Activated T-helper 2 cell treated with anti-CD3 and anti-CD28 coated beads, Interferon-gamma antibody, Interleukin-2, Interleukin-4, amounts not matched to agents 10 μg/mL and 5 μg/mL and 100 μg/mL, durations not matched to agents 14 hours and 24 hours and 36 hours (primary cell): ENCODE measurements around the gene ZSCAN29. TPM values are rescaled to one million over a fixed set of nuclear protein-coding genes. Genes with fewer than 3 reads are reported as not detected.
A peak's percentile ranks its signal among the peaks of the same experiment; 100 is the strongest.
"Not testable (repeated sequence)": the region's sequence is repeated elsewhere in the genome, so short reads cannot be mapped to it uniquely, and the experiment has no call there.

Experiments
- DNase-seq: peaks from one replicate; pipeline ENCODE4 v3.0.0; 2021; ENCODE audit warnings: low spot score
- H3K27ac Mint-ChIP-seq: one replicate; pipeline ENCODE4 v1.8.0; 2021; ENCODE audit warnings: mixed read lengths
- H3K27me3 Mint-ChIP-seq: one replicate; pipeline ENCODE4 v1.8.0; 2021; ENCODE audit warnings: low read depth, mixed read lengths
- H3K36me3 Mint-ChIP-seq: one replicate; pipeline ENCODE4 v1.8.0; 2021; ENCODE audit warnings: low read depth, mixed read lengths
- H3K4me1 Mint-ChIP-seq: one replicate; pipeline ENCODE4 v1.8.0; 2021; ENCODE audit warnings: low read depth, mixed read lengths
- H3K4me3 Mint-ChIP-seq: one replicate; pipeline ENCODE4 v1.8.0; 2021; ENCODE audit warnings: low read depth, mild to moderate bottlenecking, moderate library complexity, mixed read lengths
- H3K9me3 Mint-ChIP-seq: one replicate; pipeline ENCODE4 v1.8.0; 2021; ENCODE audit warnings: mixed read lengths
- intact Hi-C: fragments of 100-400 bp; cut with micrococcal nuclease; formaldehyde crosslinking; loops from one replicate; pipeline ENCODE4 v1.15.1; 2023
- total RNA-seq: library from RNA; stranded (reverse); gene quantifications from 2 replicates; pipeline ENCODE4 v1.2.3, GENCODE V29; 2022

The ZSCAN29 gene
- total RNA-seq = 31.4 and 33.1 TPM in 2 replicates

- intact Hi-C loops = no loop called here
- peaks cover 56% of the 10 kb centered on the region for H3K36me3 Mint-ChIP-seq
- DNase-seq = peak; percentile 78
- peak within 1 kb of the TSS; percentile 88 for H3K4me3 Mint-ChIP-seq
- H3K4me1 Mint-ChIP-seq = peaks cover 44% of the 10 kb centered on the region
- peaks cover 22% of the 10 kb centered on the region for H3K9me3 Mint-ChIP-seq
- peak within 1 kb of the TSS; percentile 78 for H3K27ac Mint-ChIP-seq
- no peaks in the 10 kb centered on the region for H3K27me3 Mint-ChIP-seq
Measured at GRCh38 chr15:43370975-43371974, at the start of gene ZSCAN29, which contains the start of gene TUBGCP4. ZSCAN29 (minus strand) TSS chr15:43371043; CDS start chr15:43369913, 1,130 bp downstream. TUBGCP4 (plus strand) TSS chr15:43371101; CDS start chr15:43371355, 254 bp downstream.

DNA sequence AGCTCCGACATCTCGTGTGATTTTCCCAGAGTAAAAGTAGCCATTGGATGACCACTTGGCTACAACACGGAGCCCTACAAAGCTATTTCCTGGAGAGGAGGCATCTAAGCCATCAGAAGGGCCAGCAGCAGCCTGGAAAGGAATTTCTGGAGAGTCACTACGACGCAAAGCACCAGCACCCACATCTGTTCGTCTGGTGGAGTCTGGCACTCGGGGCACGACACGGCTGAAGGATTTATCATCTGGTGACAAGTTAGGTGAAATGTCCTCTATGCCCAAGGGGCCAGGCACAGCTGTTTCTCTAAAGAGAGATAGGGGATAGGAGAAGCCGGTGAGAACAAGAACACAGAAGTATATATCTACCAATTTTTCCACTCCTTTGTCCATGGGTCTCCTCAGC lies 49.6 kb upstream of the ZSCAN29 start:
- DNase-seq = no peak
- Mint-ChIP-seq H3K4me1 (peaks cover 6% of the 10 kb centered on the region), H3K36me3 (peaks cover 30% of the 10 kb centered on the region), H3K9me3 (no peaks in the 10 kb centered on the region), H3K27ac (no peak overlapping the region), H3K27me3 (no peaks in the 10 kb centered on the region), H3K4me3 (no peak overlapping the region)
- intact Hi-C loops = no loop called here

DNA sequence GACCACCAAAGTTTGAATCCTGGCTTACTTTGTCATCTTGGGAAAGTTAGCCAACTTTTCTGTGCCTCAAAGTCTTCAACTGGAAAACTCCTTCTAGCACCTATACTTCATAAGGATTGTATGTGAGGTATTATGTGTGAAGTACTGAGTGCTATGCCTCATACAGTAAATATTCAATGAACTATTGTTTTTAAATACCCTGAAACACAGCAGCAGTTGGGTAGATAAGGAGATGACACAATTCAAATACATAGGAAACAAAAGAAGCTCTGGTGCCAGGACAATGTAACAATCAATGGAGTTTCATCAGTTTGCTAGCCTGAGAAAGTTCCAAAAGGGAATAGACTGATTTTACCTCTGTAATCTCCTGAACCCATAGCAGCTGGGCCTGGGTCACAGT lies 43.4 kb upstream of the ZSCAN29 start:
- no peak overlapping the region for H3K4me3 Mint-ChIP-seq
- H3K27me3 Mint-ChIP-seq = no peaks in the 10 kb centered on the region
- H3K4me1 Mint-ChIP-seq = no peaks in the 10 kb centered on the region
- H3K27ac Mint-ChIP-seq = no peak overlapping the region
- no peaks in the 10 kb centered on the region for H3K9me3 Mint-ChIP-seq
- peaks cover 60% of the 10 kb centered on the region for H3K36me3 Mint-ChIP-seq
- no peak for DNase-seq
- intact Hi-C loops = no loop called here

- intact Hi-C loops = no loop called here
- peaks cover 67% of the 10 kb centered on the region for H3K36me3 Mint-ChIP-seq
- DNase-seq = no peak
- no peak overlapping the region for H3K4me3 Mint-ChIP-seq
- H3K27me3 Mint-ChIP-seq = no peaks in the 10 kb centered on the region
- no peaks in the 10 kb centered on the region for H3K9me3 Mint-ChIP-seq
- H3K27ac Mint-ChIP-seq = no peak overlapping the region
- no peaks in the 10 kb centered on the region for H3K4me1 Mint-ChIP-seq
Measured at GRCh38 chr15:43412096-43412495, 41.3 kb upstream of the ZSCAN29 start.

DNA sequence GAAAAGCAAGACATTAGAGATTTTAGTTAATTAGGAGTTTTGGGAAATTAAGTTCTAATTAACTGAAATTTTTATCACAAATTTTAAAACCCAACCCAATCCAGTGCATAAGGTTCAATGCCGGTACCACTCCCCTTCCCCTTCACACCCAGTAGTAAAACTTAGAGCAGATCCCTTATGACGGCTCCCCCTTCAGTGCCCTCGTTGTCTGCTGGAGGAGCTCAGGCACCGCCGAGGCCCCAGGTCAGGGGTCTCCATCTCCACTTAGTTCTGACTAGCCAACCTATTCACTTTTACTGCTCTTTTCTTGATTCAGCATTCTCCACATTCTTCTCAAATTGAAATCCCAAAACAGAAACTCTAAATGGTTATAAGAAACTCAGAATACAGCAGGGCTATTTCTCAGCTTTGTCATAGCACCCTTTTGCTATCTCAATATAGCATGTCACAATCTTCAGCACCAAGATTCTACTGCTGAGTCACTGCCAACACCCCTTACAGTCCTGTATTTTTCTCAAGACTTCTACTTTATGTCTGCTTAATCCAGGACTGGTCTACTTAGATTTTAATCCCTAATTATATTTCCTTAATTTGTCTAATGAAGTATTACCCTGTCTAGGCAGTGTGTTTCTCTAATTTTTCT lies 39.9 kb upstream of the ZSCAN29 start:
- Mint-ChIP-seq H3K27me3 (no peaks in the 10 kb centered on the region), H3K27ac (no peak overlapping the region), H3K9me3 (no peaks in the 10 kb centered on the region), H3K4me3 (no peak overlapping the region), H3K4me1 (no peaks in the 10 kb centered on the region), H3K36me3 (peaks cover 74% of the 10 kb centered on the region)
- no peak for DNase-seq
- intact Hi-C loops = no loop called here

DNA sequence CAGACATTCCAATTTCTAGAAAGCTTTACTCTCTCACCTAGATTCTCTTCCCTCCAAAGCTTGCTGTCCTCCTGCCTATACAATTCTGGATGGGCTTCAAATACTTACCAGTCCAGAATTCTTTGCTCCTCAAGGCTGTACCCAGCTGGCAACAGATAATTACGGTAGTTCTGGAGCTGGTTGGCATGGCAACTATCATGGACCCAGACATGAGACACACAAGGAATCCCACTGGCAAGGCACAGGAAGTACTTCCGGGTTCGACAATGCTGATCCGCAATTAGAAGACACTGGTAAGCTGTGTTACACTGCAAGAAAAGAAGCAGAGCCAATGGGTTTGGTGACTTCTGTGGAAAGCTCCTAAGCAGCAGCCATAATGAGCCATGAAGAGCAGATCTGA lies 37.9 kb upstream of the ZSCAN29 start:
- H3K27ac Mint-ChIP-seq = no peak overlapping the region
- intact Hi-C loops = no loop called here

DNA sequence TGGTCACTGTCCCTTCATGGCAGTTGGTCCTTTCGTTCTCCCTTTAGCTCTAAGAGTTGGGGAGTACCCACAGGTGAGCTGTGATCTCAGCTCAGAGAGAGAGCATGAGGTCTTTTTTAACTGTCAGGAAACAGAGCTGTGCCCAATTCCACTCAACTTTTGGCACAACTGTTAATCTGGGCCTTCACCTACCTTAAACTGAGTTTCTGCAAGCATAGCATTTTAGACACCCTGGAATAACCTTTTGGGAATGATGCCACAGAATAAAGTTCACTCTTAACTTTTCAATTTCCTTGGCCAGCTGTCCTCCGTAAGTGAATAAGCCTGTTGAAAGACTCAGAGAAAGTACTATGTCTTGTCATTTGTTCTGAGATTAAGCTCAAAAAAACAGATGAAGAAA lies 36.0 kb upstream of the ZSCAN29 start:
- Mint-ChIP-seq H3K4me3 (no peak overlapping the region), H3K36me3 (peaks cover 81% of the 10 kb centered on the region), H3K4me1 (peaks cover 12% of the 10 kb centered on the region), H3K9me3 (no peaks in the 10 kb centered on the region), H3K27me3 (no peaks in the 10 kb centered on the region), H3K27ac (no peak overlapping the region)
- intact Hi-C loops = no loop called here
- no peak for DNase-seq

More for the DNA sequence above, 37.9 kb upstream of the ZSCAN29 start:
- Mint-ChIP-seq H3K9me3 (no peaks in the 10 kb centered on the region), H3K36me3 (peaks cover 81% of the 10 kb centered on the region), H3K4me1 (peaks cover 5% of the 10 kb centered on the region), H3K4me3 (no peak overlapping the region), H3K27me3 (no peaks in the 10 kb centered on the region)
- DNase-seq = no peak

GRCh38 chr15:43406189-43406588 lies 35.3 kb upstream of the ZSCAN29 start:
- Mint-ChIP-seq H3K27ac (no peak overlapping the region), H3K9me3 (no peaks in the 10 kb centered on the region), H3K4me3 (no peak overlapping the region), H3K36me3 (peaks cover 84% of the 10 kb centered on the region), H3K4me1 (peaks cover 12% of the 10 kb centered on the region), H3K27me3 (no peaks in the 10 kb centered on the region)
- no peak for DNase-seq
- intact Hi-C loops = no loop called here

- H3K27ac Mint-ChIP-seq = no peak overlapping the region
- H3K27me3 Mint-ChIP-seq = no peaks in the 10 kb centered on the region
- intact Hi-C loops = no loop called here
- H3K36me3 Mint-ChIP-seq = peaks cover 84% of the 10 kb centered on the region
- DNase-seq = no peak
- no peak overlapping the region for H3K4me3 Mint-ChIP-seq
- no peaks in the 10 kb centered on the region for H3K9me3 Mint-ChIP-seq
- peaks cover 12% of the 10 kb centered on the region for H3K4me1 Mint-ChIP-seq
Measured at GRCh38 chr15:43404130-43404529, 33.3 kb upstream of the ZSCAN29 start.

GRCh38 chr15:43403616-43404015 lies 32.8 kb upstream of the ZSCAN29 start:
- peaks cover 84% of the 10 kb centered on the region for H3K36me3 Mint-ChIP-seq
- intact Hi-C loops = no loop called here
- H3K9me3 Mint-ChIP-seq = no peaks in the 10 kb centered on the region
- no peak for DNase-seq
- H3K4me3 Mint-ChIP-seq = no peak overlapping the region
- no peak overlapping the region for H3K27ac Mint-ChIP-seq
- H3K27me3 Mint-ChIP-seq = no peaks in the 10 kb centered on the region
- peaks cover 12% of the 10 kb centered on the region for H3K4me1 Mint-ChIP-seq

DNA sequence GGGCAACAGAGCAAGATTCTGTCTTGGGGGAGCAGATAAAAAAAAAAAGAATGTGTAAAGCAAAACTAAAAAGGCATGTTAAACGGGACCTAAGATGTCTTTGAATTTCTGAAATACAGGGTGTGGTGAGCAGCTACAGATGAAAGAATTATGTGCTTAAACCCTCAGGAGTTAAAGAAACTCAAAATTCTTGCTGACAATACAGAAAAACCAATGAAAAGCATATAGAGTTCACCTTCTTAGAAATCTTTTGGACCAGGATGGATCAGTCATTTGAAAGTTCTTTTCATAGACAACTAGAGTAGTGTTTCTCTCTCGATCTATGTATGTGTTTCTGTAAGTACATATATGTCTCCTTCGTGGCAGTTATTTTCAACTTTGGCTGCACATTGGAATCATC lies 31.4 kb upstream of the ZSCAN29 start:
- H3K36me3 Mint-ChIP-seq = peaks cover 84% of the 10 kb centered on the region
- DNase-seq = no peak
- H3K27ac Mint-ChIP-seq = no peak overlapping the region
- H3K4me3 Mint-ChIP-seq = no peak overlapping the region
- H3K4me1 Mint-ChIP-seq = peaks cover 12% of the 10 kb centered on the region
- H3K27me3 Mint-ChIP-seq = no peaks in the 10 kb centered on the region
- H3K9me3 Mint-ChIP-seq = no peaks in the 10 kb centered on the region
- intact Hi-C loops = no loop called here

DNA sequence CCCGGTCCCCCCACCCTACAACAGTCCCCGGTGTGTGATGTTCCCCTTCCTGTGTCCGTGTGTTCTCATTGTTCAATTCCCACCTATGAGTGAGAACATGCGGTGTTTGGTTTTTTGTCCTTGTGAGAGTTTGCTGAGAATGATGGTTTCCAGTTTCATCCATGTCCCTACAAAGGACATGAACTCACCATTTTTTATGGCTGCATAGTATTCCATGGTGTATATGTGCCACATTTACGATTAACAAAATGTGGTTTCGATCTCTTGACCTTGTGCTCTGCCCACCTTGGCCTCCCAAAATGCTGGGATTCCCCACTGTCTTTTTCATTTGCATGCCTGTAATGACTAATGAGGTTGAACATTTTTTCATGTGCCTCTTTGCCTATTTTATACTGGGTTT lies 22.7 kb upstream of the ZSCAN29 start:
- intact Hi-C loops, H3K4me1 Mint-ChIP-seq, H3K27ac Mint-ChIP-seq, H3K27me3 Mint-ChIP-seq, DNase-seq, H3K9me3 Mint-ChIP-seq, H3K4me3 Mint-ChIP-seq: not testable (repeated sequence)
- peaks cover 60% of the 10 kb centered on the region for H3K36me3 Mint-ChIP-seq

DNA sequence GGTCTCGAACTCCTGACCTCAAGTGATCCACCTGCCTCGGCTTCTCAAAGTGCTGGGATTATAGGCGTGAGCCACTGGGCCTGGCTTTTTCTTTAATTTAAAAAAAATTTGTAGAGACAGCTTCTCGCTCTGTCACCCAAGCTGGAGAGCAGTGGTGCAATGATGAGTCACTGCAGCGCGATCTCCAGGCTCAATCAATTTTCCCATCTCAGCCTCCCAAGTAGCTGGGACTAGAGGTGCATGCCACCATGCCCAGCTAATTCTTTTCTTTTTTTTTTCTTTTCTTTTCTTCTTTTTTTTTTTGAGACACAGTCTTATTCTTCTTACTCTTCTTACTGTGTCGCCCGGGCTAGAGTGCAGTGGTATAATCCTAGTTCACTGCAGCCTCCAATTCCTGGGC lies 19.9 kb upstream of the ZSCAN29 start:
- Mint-ChIP-seq H3K4me1 (peaks cover 3% of the 10 kb centered on the region), H3K4me3 (no peak overlapping the region), H3K27ac (no peak overlapping the region), H3K36me3 (peaks cover 61% of the 10 kb centered on the region), H3K27me3 (no peaks in the 10 kb centered on the region), H3K9me3 (no peaks in the 10 kb centered on the region)
- intact Hi-C loops = no loop called here
- DNase-seq = no peak
